DND-41 (cell line): ENCODE measurements around the gene PERM1.
"Not testable (repeated sequence)": the region's sequence is repeated elsewhere in the genome, so short reads cannot be mapped to it uniquely, and the experiment has no call there.

Experiments
- CTCF ChIP-seq: IDR thresholded peaks from 2 replicates; pipeline ENCODE4 v1.5.1; 2012; ENCODE audit warnings: borderline replicate concordance, low read length, moderate library complexity, mild to moderate bottlenecking; ENCODE audit not compliant: poor library complexity, severe bottlenecking; ENCODE audit errors: extremely low read depth
- EZH2 ChIP-seq: IDR thresholded peaks from 3 replicates; pipeline ENCODE4 v1.6.1; 2012; ENCODE audit warnings: borderline replicate concordance, low read depth, mild to moderate bottlenecking, moderate library complexity, low read length, inconsistent platforms; ENCODE audit not compliant: severe bottlenecking

- not testable (repeated sequence) for TF ChIP-seq CTCF, EZH2
These were observed 35.8 kb upstream of the PERM1 start for GRCh38 chr1:1017397-1018320.
